ENCODE measurements around the gene ZNF672.

DNA sequence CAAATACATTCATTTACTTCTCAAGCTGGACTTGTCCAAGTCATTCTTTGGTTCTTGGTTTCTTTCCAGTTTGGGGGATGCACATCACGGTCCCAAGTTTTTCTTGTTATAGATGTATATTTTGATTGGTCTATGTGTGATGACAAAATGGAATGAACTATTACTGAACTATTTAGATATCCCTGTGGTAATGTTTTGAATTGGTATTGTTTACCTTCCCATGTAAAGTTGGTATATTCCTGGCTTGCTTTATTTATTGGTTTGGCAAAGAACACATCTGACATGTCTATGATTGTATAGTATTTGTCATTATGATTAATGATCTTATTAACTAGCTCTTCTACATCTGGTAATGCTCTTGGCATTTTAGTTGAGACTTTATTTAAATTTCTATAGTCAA is 43.2 kb downstream of the ZNF672 start:
- TF ChIP-seq, protein P1, sequence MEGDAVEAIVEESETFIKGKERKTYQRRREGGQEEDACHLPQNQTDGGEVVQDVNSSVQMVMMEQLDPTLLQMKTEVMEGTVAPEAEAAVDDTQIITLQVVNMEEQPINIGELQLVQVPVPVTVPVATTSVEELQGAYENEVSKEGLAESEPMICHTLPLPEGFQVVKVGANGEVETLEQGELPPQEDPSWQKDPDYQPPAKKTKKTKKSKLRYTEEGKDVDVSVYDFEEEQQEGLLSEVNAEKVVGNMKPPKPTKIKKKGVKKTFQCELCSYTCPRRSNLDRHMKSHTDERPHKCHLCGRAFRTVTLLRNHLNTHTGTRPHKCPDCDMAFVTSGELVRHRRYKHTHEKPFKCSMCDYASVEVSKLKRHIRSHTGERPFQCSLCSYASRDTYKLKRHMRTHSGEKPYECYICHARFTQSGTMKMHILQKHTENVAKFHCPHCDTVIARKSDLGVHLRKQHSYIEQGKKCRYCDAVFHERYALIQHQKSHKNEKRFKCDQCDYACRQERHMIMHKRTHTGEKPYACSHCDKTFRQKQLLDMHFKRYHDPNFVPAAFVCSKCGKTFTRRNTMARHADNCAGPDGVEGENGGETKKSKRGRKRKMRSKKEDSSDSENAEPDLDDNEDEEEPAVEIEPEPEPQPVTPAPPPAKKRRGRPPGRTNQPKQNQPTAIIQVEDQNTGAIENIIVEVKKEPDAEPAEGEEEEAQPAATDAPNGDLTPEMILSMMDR (conservative IDR thresholded peaks at IDR 0.05; ENCODE audit: low read depth, low read length): no peak
- no peak for TF ChIP-seq CEBPB (IDR thresholded peaks at IDR 0.05; ENCODE audit: low read depth, low read length)
- TF ChIP-seq RFX5 (IDR thresholded peaks at IDR 0.05; ENCODE audit: low read depth, low read length): no peak

All from IMR-90 (cell line).